Right atrium auricular region (tissue), 2 donors: Measurements from ENCODE around the gene PRDM5. TPM values are rescaled to one million over a fixed set of nuclear protein-coding genes. Genes with fewer than 3 reads are reported as not detected.

Experiments used
- DNase-seq: peaks from one replicate; pipeline ENCODE4 v3.0.0-alpha.2; 2019; ENCODE audit warnings: low spot score
- H3K27ac ChIP-seq, 2 donors: fragments of 200-600 bp; sonication (generic); 1 replicate in 1 of 2; 2 replicates in 1 of 2; pipeline ENCODE4 v1.5.1; 2016 to 2019
- H3K27me3 ChIP-seq, 2 donors: fragments of 200-600 bp; sonication (generic); one replicate each; pipeline versions ENCODE4 v1.5.1 to v1.6.0; 2017 to 2019
- H3K36me3 ChIP-seq: fragments of 200-600 bp; sonication (generic); one replicate; pipeline ENCODE4 v1.5.1; 2016
- H3K4me1 ChIP-seq, 2 donors: fragments of 200-600 bp; sonication (generic); one replicate each; pipeline versions ENCODE4 v1.5.1 to v1.6.0; 2017 to 2019
- H3K4me3 ChIP-seq, 2 donors: fragments of 200-600 bp; sonication (generic); 1 replicate in 1 of 2; 2 replicates in 1 of 2; pipeline ENCODE4 v1.5.1; 2017 to 2019; ENCODE audit warnings: mild to moderate bottlenecking in 1 of 2, moderate library complexity in 1 of 2
- H3K9me3 ChIP-seq, 2 donors: fragments of 200-600 bp; sonication (generic); one replicate each; pipeline ENCODE4 v1.5.1; 2019
- CTCF ChIP-seq, 2 donors: fragments of 200-600 bp; sonication (generic); IDR thresholded peaks; one replicate each; pipeline ENCODE4 v1.5.1; 2019; ENCODE audit warnings: antibody characterized with exemption in 2 of 2
- total RNA-seq, 2 donors: library from RNA; depleted of rRNA; stranded (reverse); fragments of >200 nt; gene quantifications; one replicate each; pipeline ENCODE4 v1.1.0, GENCODE V29; 2016

Gene PRDM5
- total RNA-seq, 2 donors from 2014 or later: 8.1 to 12.8 TPM

DNA sequence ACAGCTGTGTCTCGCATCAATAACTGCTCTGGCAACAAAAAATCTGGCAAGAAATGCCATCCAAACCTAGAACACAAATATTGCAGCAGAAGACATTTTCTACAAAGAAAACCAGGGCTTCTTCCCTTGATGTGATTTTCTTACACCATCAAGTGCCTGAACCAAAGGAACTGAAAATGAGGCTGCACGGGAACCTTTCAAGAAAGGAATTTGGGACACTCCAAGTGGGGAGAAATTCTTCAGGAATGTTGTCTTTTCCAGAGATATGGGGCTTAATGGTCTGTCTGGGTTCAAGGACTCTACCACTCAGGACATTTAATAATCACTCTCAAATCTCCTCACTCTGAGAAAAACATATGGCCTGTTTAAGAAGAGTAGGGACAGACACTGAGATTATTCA lies 57.6 kb downstream of the PRDM5 start:
- no peak for DNase-seq
- no peaks in the 10 kb centered on the region for H3K27me3 ChIP-seq
- H3K9me3 ChIP-seq: no peaks in the 10 kb centered on the region
- TF ChIP-seq CTCF (IDR thresholded peaks at IDR 0.05): no peak
- no peak overlapping the region for H3K4me3 ChIP-seq
- no peaks in the 10 kb centered on the region for H3K36me3 ChIP-seq
- H3K27ac ChIP-seq: no peak overlapping the region
- no peaks in the 10 kb centered on the region for H3K4me1 ChIP-seq

DNA sequence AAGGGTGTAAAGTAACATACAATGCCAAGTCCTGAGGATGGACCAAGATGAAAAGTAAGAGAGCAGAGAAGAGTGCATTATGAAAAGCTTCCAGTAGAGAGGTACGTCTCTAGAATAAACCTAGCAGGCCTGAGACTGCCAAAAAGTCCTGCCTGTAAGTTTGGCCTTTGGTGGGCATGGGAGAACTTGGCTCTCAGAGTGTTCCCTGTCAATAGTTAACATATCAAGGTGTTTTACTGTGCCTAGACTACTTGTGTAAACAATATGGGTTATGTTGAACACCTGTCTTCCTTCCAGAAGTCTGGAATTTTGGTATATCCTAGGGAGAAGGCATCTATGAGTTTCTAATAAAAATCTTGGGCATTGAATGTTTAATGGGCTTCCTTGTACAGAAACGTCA lies 60.1 kb downstream of the PRDM5 start:
- Histone ChIP-seq H3K36me3 (no peaks in the 10 kb centered on the region), H3K27ac (no peak overlapping the region), H3K4me1 (no peaks in the 10 kb centered on the region), H3K9me3 (no peaks in the 10 kb centered on the region), H3K4me3 (no peak overlapping the region), H3K27me3 (no peaks in the 10 kb centered on the region)
- TF ChIP-seq CTCF (IDR thresholded peaks at IDR 0.05): no peak
- DNase-seq: no peak

- DNase-seq: no peak
- no peaks in the 10 kb centered on the region for H3K9me3 ChIP-seq
- no peaks in the 10 kb centered on the region for H3K36me3 ChIP-seq
- TF ChIP-seq CTCF (IDR thresholded peaks at IDR 0.05): no peak
- no peaks in the 10 kb centered on the region for H3K4me1 ChIP-seq
- H3K27ac ChIP-seq: no peak overlapping the region
- H3K4me3 ChIP-seq: no peak overlapping the region
- no peaks in the 10 kb centered on the region for H3K27me3 ChIP-seq
Measured at GRCh38 chr4:120861852-120862251, 60.7 kb downstream of the PRDM5 start.

GRCh38 chr4:120858776-120859175 lies 63.8 kb downstream of the PRDM5 start:
- Histone ChIP-seq H3K36me3 (no peaks in the 10 kb centered on the region), H3K27me3 (no peaks in the 10 kb centered on the region), H3K27ac (no peak overlapping the region), H3K9me3 (no peaks in the 10 kb centered on the region), H3K4me1 (no peaks in the 10 kb centered on the region), H3K4me3 (no peak overlapping the region)
- TF ChIP-seq CTCF (IDR thresholded peaks at IDR 0.05): no peak
- no peak for DNase-seq

DNA sequence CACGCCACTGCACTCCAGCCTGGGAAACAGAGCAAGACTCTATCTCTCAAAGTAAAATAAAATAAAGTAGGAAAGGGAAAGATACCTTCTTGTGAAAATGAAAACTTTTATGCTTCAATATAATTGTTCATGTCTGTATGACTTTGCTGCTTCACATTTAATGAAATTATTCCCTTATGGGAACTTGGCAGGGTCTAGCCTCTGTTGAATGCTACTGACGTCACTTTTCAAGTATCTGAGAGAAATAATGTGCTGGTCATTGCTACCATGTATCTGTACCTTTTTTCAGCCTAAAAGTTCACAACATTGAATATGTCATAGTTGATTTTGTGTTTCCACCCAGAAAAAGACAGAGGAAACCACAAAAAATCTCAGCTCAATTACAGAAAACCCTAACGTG lies 65.2 kb downstream of the PRDM5 start:
- no peaks in the 10 kb centered on the region for H3K36me3 ChIP-seq
- no peaks in the 10 kb centered on the region for H3K4me1 ChIP-seq
- no peaks in the 10 kb centered on the region for H3K27me3 ChIP-seq
- no peak for DNase-seq
- TF ChIP-seq CTCF (IDR thresholded peaks at IDR 0.05): no peak
- H3K27ac ChIP-seq: no peak overlapping the region
- no peak overlapping the region for H3K4me3 ChIP-seq
- no peaks in the 10 kb centered on the region for H3K9me3 ChIP-seq

- H3K9me3 ChIP-seq: no peaks in the 10 kb centered on the region
- H3K27ac ChIP-seq: no peak overlapping the region
- no peak overlapping the region for H3K4me3 ChIP-seq
- H3K4me1 ChIP-seq: no peaks in the 10 kb centered on the region
- no peaks in the 10 kb centered on the region for H3K27me3 ChIP-seq
- H3K36me3 ChIP-seq: no peaks in the 10 kb centered on the region
- no peak for TF ChIP-seq CTCF (IDR thresholded peaks at IDR 0.05)
- no peak for DNase-seq
Measured at GRCh38 chr4:120856294-120856693, 66.2 kb downstream of the PRDM5 start.
